RPMI8226 (cell line): ENCODE measurements around the gene AP5Z1.
A peak's percentile ranks its signal among the peaks of the same experiment; 100 is the strongest.

Experiments
- DNase-seq: peaks from one replicate; pipeline ENCODE4 v3.0.0-alpha.2; 2015

Gene AP5Z1

GRCh38 chr7:4803397-4804241, 28.2 kb downstream of the AP5Z1 start:
- no peak for DNase-seq

- DNase-seq, result peak; percentile 73
Observed at GRCh38 chr7:4805110-4805983, 29.9 kb downstream of the AP5Z1 start.

GRCh38 chr7:4805984-4806300, 30.5 kb downstream of the AP5Z1 start:
- no peak for DNase-seq

- DNase-seq, result no peak
Observed at GRCh38 chr7:4806983-4807597, 31.7 kb downstream of the AP5Z1 start.

GRCh38 chr7:4807598-4808016, 32.2 kb downstream of the AP5Z1 start:
- DNase-seq, result no peak

- no peak for DNase-seq
Observed at GRCh38 chr7:4808026-4808425, 32.6 kb downstream of the AP5Z1 start.

- no peak for DNase-seq
Observed at GRCh38 chr7:4808565-4808964, 33.1 kb downstream of the AP5Z1 start.

- no peak for DNase-seq
Observed at GRCh38 chr7:4809091-4809591, 33.7 kb downstream of the AP5Z1 start.

- DNase-seq, result no peak
Observed at GRCh38 chr7:4809666-4810065, 34.2 kb downstream of the AP5Z1 start.

GRCh38 chr7:4814433-4814832, 39.0 kb downstream of the AP5Z1 start:
- DNase-seq, result no peak

- no peak for DNase-seq
Observed at GRCh38 chr7:4815121-4815520, 39.7 kb downstream of the AP5Z1 start.

- no peak for DNase-seq
Observed at GRCh38 chr7:4815609-4816418, 40.4 kb downstream of the AP5Z1 start.

- DNase-seq, result no peak
Observed at GRCh38 chr7:4816419-4817080, 41.1 kb downstream of the AP5Z1 start.

- DNase-seq, result no peak
Observed at GRCh38 chr7:4817178-4817901, 41.9 kb downstream of the AP5Z1 start.

- DNase-seq, result no peak
Observed at GRCh38 chr7:4818000-4818794, 42.8 kb downstream of the AP5Z1 start.

GRCh38 chr7:4819560-4820404, 44.4 kb downstream of the AP5Z1 start:
- no peak for DNase-seq

- no peak for DNase-seq
Observed at GRCh38 chr7:4820405-4820966, 45.1 kb downstream of the AP5Z1 start.

- DNase-seq, result no peak
Observed at GRCh38 chr7:4820967-4821471, 45.6 kb downstream of the AP5Z1 start.

- DNase-seq, result no peak
Observed at GRCh38 chr7:4822677-4823076, 47.3 kb downstream of the AP5Z1 start.
